AG08395 (cell line): ENCODE results near the gene CTNNA1.
"Not testable (repeated sequence)": the region's sequence is repeated elsewhere in the genome, so short reads cannot be mapped to it uniquely, and the experiment has no call there.

Source experiments
- DNase-seq: peaks from one replicate; pipeline ENCODE4 v3.0.0; 2012; ENCODE audit warnings: mixed read lengths, low spot score

The CTNNA1 gene

DNA sequence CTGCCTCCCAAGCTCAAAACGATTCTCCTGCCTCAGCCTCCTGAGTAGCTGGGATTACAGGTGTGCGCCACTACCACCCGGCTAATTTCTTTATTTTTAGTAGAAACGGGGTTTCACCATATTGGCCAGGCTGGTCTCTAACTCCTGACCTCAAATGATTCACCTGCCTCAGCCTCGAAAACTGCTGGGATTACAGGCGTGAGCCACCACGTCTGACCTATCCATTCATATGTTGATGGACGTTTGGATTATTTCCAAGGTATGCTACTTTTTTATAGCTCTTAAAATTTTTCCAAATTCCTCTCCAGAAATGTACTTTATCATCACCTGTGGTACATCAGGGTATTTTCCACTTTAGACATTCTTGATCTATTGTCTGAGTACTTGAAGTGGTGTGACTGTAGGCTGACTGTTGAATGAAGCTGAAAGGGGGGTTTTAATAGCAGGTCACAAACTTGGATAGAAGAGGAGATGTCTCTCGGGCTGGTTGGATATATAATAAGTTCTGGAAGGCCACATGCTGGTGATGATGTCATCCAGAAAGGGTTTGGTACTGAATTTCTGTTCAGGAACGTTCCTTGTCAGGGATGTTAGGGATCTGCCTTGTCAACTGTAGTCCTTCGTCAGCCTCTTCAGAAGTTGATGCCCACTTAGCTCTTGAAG is 7.4 kb downstream of the CTNNA1 start:
- no peak for DNase-seq

DNA sequence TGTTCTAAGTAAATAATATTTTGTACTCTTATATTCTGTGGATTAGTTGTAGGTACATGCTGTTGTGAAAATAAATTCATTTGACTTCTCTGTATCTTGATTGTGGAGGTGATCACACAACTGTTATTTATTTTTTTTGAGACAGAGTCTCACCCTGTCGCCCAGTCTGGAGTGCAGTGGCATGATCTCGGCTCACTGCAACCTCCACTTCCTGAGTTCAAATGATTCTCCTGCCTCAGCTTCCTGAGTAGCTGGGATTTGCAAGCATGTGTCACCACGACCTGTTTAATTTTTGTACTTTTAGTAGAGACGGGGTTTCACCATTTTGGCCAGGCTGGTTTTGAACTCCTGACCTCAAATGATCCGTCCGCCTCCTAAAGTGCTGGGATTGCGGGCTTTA is 7.9 kb downstream of the CTNNA1 start:
- DNase-seq: not testable (repeated sequence)

DNA sequence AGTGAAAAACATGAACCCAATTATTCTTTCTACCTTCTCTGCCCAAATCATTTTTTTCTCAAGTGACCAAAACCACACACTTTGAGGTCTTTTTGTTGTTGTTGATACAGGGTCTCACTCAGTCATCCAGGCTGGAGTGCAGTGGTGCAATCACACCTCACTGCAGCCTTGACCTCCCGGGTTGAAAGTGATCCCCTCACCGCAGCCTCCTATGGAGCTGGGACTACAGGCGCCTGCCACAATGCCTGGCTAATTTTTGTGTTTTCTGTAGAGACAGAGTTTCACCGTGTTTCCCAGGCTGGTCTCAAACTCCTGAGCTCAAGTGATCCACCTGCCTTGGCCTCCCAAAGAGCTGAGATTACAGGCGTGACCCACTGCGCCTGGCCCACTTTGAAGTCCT is 8.4 kb downstream of the CTNNA1 start:
- not testable (repeated sequence) for DNase-seq

DNA sequence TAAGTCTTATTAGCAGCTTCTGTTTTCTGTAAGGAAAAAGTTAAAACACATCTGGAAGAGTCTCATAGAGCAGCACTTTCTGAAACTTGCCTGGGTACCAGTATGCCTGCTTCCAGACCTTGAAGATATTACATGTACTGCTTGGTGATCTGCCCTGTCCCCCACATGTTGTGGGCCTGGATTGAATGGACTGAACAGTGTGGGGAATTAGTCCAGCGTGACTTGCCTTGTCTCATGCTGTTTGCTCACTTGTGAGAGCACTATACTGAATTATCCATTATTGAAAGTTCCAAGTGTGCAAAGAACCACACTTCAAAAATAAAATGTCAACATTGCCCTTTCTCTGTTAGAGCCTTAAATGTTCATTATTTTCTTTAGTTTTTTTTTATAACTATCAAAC is 8.9 kb downstream of the CTNNA1 start:
- no peak for DNase-seq

DNA sequence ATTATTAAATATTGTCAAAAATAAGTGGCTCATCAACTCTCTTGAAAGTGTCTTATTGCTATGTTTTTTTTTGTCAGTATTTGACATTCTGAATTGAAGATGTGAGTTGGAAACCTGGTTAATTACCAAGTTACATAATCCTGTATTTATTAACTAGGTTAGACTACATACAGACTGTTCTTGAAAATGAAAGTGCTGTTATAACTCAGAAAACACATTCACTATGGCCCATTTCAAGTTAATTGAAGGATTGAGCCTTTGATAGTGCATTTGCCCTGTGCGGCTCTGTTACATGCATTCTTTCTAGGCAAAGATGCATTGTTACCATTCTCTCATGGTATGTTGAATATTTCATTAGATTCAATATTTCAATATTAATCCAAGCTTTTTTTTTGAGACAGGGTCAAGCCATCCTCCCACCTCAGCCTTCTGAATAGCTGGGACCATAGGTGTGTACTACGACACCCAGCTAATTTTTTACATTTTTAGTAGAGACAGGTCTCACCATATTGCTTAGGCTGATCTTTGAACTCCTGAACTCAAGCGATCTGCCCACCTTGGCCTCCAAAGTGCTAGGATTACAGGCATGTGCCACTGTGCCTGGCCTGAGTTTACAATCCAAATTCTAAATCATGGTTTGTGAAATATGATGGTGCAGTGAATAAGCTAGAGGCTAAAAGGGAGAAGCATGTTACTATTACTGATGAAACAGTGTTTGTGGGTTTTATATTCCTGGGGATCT is 10.0 kb downstream of the CTNNA1 start:
- DNase-seq: no peak

DNA sequence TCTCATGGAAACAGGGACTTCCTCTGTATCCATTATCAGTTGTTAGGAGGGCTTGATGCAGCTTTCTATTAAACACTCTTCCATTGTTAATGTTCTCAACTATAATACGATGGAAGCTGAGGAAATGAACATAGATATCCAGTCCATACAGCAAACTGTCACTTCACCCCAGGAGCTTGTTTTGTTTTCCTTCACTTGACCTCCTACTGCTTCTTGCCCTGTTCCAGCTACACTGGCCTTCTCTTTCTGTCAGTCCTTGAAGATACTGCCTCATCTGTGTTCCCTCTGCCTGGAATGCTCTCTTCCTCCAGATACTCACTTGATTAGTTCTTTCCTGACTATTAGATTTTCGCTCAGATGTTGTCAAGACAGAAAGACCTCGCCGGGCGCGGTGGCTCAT is 17.1 kb downstream of the CTNNA1 start:
- no peak for DNase-seq

DNA sequence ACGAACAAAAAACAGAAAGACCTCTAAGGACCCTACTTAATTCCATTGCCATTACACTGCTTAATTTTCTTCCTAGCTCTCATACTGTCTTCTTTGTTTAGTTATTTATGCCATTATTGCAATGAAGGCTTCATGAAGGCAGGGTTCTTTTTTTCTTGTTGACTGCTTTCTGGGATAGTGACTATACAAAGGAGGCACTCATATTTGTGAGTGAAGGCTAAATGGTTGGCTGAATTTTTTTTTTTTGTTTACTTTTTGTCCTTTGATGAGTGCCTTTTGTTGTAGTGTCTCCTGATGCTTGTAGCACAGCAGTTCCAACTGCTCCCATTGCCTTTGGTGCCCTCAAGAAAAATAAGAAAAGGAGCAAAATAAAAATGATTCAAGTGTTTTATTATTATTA is 17.8 kb downstream of the CTNNA1 start:
- DNase-seq: no peak

DNA sequence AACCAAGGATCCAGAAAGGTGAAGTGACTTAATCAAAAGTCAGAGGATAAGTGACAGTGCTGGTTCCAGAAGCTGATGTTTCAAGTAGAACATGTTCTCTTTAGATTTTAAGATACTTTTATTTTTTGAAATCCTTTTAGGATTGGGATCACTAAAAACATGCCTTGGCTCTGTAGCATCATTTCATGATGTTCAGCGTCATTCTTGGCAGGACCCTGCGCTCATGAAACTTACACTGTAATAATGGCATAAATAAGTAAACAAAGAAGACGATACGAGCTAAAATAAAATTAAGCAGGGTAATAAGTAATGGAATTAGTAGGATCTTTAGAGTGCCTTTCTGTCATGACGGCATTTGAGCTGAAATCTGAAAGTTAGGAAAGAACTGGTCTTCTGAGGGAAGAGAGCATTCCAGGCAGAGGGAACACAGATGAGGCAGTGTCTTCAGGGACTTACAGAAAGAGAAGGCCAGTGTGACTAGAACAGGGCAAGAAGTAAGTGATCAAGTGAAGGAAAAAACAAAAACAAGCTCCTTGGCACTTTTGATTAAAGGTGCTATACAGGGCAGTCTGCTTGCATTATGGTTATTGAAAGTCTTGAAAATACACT is 19.9 kb downstream of the CTNNA1 start:
- DNase-seq: no peak

DNA sequence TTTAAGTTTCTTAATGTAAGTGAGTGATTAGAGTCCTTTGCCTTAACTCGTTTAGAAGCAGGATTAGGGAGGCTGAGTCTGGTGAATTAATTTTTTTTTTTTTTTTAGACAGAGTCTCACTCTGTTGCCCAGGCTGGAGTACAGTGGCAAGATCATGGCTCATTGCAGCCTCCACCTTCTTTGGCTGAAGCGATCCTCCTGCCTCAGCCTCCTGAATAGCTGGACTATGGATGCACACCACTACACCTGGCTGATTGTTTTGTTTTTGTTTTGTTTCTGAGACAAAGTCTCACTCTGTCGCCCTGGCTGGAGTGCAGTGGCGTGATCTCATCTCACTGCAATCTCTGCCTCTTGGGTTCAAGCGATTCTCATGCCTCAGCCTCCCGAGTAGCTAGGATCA is 20.4 kb downstream of the CTNNA1 start:
- DNase-seq: not testable (repeated sequence)

DNA sequence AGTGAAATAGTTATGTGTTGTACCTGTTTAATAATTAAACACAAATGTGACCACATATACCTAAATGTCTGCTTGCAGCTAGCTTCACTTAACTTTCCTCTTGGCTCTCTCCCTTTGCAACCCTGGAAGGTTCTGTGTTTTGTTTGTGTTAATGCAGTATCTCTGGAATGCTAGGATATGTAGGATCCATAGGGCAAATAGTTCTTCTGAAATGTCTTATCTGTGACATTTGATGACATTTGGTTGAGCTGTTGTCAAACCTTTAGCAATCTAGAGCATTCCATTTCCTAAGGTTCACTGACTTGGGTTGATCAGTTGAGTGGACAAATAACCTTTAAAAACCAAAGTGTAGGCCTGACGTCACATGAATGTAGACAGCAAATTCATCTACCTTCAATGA is 21.8 kb downstream of the CTNNA1 start:
- DNase-seq: no peak

DNA sequence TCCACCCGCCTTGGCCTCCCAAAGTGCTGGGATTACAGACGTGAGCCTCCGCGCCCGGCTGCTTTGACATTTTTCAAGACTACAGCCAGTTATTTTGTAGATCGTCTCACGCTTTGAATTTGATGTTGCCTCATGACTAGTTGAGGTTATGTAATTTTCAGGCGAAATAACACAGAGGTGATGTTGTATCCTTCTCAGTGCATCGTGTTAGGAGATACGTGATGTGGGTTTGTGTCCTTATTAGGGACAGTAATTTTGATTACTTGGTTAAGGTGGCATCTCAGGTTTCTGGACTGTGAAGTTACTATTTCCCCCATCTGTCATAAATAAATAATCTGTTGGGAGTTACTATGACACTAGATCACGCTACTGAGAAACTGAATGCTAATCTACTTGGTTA is 25.0 kb downstream of the CTNNA1 start:
- no peak for DNase-seq

DNA sequence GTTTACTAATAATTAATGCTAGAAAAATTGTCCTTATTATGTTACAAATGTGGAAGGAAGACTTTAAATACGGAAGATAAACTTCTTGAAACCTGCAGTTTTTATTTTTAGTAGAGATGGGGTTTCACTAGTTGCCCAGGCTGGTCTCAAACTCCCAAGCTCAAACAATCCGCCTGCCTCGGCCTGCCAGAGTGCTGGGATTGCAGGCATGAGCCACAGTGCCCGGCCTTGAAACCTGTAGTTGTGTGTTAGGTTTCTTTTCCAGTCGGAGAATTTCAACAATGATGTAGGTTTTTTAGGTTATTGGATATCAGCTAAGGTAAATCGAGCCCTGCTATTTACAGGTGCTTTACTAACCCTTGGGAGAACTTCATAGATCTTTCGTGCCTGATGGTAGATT is 30.8 kb downstream of the CTNNA1 start:
- DNase-seq: no peak

DNA sequence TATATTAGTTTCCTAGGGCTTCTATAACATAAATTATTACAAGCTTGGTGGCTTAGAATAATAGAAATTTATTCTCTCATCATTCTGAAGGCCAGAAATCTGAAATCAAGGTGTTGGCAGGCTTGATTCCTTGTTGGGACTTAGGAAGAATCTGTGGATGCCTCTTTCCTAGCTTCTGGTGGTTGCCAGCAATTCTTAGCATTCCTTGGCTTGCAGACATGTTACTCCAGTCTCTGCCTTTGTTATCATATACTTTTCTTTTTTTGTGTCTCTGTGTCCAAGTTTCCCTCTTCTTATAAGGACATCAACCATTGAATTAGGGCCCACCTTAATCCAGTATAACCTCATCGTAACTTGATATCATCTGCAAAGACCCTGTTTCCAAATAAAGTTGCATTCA is 31.4 kb downstream of the CTNNA1 start:
- DNase-seq: no peak

DNA sequence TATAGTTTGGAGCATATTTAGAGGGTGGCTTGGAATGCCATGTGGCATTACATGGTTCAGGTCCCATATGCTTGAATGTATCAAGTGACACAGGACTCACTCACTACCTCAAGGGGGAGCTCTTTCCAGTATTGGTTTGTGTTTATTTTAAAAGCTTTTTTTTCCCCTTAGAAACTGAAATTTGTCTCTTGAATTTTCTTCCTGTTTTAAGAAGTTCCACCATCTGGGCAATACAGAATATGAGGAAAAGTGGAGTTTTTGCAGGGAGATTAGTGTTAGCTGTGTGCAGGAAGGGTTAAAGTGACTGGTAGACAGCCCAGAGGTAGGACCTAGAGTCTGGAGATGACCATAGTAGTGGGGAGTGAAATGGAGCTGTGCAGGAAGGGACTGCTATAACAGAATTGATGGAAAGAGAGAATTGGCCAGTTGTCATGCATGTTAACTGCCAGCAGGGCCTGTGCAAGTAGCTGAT is 36.6 kb downstream of the CTNNA1 start:
- DNase-seq: peak; percentile 44

DNA sequence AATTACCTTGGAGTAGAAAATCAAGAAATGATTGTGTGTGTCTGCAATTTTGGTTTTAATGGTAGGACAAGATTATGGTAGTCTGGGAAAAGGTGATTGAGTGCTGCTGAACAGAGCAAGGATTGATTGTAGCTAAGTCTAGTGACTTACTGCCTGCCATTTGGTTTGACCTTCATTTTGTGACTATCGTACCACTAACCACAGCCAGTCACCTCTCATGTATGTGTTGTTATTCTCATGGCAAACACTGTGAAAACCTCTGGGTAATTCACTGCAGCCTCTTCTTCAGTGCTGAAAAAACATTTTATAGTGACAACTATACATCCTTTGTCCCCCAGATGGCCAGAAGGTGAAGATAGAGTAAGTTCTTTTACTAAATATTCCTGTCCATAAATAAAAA is 37.5 kb downstream of the CTNNA1 start:
- DNase-seq: no peak

DNA sequence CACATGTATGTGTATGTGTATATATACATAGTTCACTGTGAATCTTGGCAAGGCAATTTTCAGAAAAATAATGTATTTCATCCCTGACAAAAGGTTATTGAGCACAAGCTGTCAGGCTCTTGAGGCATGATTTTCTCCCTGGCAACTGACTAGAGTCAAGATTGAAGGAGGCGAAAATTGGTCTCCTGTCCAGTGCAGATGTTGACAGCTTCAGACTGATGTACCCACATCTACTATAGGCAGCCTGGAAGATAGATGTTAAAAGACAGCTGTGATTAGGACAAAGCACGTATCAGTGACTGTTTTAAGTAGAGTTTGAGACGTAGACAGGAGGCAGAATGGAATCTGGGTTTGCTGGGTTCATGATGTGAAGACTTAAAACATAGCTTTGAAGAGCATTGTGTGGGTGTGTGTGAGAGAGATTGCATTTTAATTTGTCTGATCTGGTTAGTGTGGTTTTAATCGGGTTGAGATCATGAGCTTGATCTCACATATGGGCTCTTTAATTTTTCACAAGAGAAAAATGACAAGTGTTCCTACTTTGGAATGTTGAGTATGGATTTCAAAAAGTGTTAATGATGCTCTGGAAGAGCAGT is 39.1 kb downstream of the CTNNA1 start:
- no peak for DNase-seq

DNA sequence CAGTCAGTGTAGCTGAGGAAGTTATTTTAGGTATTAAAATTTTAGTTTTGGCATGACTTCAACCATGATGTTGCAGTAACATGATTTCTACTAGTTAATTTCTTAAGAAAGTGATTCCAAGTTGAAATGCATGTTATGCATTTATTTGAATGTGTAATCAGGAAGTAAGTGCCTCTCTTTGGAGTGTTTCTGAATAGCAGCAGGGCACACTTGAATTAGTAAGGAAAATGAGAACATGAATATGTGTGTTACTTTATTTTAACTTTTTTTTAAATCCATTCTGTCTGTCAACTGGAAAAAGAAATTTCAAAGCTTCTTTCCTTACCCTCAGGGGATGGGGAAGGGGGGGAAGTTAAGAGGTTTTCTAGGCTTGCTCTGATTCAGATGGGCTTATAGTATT is 40.4 kb downstream of the CTNNA1 start:
- DNase-seq: no peak

DNA sequence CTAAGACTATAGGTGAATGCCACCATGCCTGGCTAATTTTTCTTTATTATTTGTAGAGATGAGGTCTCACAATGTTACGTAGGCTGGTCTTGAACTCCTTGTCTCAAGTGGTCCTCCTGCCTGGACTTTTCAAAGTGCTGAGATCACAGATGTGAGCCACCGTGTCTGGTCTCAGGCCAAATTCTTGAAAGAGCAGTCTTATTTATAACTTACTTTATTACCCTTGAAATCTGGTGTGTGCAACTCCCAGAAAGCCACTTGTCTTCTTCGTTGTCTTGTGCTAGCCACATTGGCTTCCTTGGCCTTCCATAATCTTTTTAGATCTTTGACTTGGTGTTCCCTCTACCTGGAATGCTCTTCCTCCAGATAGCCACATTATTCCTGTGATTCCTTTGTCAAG is 50.1 kb downstream of the CTNNA1 start:
- DNase-seq: no peak

DNA sequence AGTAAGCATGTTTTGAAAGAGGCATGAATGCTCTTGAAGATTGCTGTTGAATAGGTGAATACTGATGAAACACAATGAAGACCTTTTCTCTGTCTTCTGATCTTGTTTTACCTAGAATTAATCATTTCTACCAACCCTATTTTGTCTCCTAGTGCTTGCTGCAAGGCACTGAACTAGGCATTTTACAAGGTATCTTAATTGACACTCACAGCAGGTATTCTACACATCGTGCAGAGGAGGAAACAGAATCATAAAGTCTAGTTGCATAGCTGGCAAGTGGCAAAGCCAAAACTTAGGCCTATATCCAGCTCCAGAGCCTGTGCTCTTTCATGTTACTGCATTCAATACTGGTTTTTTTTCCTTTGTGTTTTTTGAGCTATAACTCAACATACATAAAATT is 50.7 kb downstream of the CTNNA1 start:
- DNase-seq: no peak

DNA sequence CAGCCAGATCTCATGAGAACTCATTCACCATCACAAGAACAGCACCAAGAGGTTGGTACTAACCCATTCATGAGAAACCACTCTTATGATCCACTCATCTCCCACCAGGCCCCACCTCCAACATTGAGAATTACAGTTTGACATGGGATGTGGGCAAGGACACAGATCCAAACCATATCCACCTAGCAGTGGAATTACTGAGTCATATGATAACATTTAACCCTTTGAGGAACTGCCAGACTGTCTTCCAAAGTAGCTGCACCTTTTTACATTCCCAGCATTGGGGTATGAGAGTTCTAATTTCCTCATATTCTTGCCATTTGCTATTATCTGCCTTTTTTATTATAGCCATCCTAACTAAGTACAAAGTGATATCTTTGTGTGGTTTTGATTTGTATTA is 51.9 kb downstream of the CTNNA1 start:
- no peak for DNase-seq

DNA sequence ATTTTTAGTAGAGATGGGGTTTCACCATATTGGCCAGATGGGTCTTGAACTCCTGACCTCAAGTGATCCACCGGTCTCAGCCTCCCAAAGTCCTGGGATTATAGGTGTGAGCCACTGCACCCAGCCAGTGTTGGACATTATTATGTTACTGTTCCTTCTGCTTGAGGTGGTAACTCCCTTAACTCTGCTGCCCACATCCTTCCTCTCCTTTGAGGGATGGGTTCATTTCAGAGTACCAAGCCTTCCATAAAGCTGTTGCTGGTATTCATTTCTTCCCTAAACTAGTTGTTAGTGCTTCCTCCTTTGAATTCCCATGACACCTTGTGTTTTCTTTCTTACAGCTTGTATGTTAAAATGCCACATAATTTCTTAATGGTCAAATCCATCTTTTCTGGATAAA is 54.0 kb downstream of the CTNNA1 start:
- DNase-seq: no peak

DNA sequence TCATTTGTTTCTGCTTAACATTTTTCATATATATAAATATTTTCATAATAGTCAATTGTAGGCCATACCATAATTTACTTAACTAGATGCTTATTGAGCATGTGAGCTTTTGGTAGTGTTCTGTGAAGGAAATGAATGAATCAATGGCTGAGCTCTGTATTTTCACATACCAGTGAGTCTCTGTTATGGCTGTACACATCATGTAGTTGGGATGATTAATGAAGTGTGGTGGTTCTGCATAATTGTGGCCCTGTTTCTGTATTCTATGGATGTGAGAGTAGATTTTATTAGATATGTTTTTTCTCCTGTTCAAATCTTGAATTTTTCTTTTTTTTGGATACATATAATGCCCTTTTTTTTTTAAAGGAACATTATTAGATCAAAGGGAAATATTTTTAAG is 56.2 kb downstream of the CTNNA1 start:
- DNase-seq: peak; percentile 29

DNA sequence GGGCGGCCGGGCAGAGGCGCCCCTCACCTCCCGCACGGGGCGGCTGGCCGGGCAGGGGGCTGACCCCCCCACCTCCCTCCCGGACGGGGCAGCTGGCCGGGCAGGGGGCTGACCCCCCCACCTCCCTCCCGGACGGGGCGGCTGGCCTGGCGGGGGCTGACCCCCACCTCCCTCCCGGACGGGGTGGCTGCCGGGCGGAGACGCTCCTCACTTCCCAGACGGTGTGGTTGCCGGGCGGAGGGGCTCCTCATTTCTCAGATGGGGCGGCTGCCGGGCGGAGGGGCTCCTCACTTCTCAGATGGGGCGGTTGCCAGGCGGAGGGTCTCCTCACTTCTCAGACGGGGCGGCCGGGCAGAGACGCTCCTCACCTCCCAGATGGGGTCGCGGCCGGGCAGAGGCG is 57.6 kb downstream of the CTNNA1 start:
- not testable (repeated sequence) for DNase-seq
